GM19043 (cell line): ENCODE data around the gene ABLIM1.

Experiments used
- ATAC-seq: cut with Tn5 transposase; IDR thresholded peaks from one replicate; pipeline ENCODE4 v1.9.1; 2021; ENCODE audit warnings: low read depth; ENCODE audit not compliant: unreplicated experiment

Gene ABLIM1

DNA sequence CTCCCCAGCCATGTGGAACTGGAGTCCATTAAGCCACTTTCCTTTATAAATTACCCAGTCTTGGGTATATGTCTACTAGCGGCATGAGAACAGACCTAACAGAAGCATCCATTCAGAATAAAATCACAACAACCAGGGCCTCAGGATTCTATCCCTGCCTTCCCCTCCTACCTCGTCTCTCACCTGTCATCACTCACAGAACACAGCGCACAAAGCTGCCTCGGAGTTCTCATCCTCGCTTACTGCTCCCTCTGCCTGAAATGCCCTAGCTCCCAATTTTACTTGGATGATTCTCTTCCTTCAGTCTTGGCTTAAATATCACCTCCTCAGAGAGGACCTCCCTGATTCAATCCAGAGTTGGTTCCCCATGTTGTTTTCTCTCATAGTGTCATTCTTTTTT, 183.1 kb downstream of the ABLIM1 start:
- ATAC-seq = no peak

DNA sequence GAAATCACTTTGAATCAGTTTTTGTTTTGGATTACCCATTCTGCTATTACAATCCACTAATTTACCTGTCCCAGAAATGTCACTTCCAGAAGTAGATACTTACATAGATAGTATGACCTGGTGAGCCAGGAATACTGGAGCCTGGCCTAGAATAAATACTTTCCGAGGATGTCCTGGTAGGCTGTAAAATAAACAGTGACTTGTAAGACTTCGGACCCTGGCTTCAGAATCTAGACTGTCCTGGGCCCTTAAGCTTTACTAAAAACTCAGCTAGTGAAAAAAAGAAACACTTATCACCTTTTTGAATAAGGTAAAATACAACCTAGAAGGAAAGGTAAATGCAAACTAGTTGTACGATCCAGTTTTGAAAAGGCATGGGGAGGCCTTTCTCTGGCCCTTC, 184.3 kb downstream of the ABLIM1 start:
- no peak for ATAC-seq

DNA sequence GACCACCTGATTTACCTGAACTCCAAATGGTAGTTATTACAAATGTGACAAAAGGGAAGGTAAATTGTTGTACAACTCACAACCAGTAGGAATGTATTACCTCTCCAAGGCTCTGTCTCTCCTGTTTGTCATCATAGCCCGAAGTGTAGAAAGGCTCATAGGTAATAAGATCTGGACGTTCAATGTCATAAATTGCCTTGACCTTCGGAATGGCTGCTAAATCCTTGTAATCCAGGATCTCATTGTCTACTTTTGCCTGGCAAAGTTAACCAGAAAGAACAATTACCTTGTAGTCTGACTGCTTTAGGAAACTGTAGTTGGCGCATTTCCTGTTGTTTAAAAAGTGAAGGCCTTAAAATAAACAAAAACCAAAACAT, 185.2 kb downstream of the ABLIM1 start:
- ATAC-seq = no peak

DNA sequence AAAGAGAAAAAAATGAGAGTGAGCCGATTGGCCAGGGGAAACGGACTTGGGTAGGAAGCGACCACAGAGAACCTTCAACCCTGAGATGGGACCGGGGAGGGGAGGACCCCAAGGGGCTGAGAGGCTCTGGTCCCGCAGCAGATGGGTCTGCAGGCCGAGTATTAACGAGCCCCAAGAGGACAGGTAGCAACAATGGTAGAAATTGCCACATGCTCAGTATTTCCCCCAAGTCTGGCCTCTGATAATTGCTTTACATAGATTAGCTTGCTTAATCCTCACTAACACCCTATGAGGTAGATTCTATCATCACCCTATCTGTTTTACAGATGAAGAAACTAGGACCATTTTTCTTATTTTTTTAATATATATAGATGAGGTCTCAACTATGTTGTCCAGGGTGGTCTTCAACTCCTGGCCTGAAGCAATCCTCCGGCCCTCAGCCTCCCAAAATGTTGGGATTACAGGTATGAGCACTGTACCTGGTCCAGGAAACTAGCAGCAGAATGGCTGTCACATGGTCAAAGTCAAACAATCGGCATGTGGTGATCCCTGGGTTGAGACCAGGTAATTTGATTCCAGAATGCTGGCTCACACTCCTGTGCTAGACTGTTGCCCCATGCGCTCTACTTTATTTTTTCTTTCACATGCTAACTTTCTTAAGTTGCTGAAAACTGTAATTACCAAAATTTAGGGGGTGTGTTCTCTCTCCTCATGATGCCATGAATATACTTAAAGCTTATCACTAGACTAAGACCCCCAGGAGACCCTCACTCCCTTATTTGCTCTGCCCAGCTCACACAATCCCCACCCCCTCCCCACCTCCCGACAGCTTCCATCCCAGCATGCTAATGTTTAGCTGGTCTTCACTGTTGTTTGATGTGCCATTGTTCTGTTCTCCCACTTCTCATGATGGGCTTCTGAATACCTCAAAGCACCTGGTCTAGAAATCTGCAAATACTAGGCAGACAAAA, 185.9 kb downstream of the ABLIM1 start:
- ATAC-seq = no peak

DNA sequence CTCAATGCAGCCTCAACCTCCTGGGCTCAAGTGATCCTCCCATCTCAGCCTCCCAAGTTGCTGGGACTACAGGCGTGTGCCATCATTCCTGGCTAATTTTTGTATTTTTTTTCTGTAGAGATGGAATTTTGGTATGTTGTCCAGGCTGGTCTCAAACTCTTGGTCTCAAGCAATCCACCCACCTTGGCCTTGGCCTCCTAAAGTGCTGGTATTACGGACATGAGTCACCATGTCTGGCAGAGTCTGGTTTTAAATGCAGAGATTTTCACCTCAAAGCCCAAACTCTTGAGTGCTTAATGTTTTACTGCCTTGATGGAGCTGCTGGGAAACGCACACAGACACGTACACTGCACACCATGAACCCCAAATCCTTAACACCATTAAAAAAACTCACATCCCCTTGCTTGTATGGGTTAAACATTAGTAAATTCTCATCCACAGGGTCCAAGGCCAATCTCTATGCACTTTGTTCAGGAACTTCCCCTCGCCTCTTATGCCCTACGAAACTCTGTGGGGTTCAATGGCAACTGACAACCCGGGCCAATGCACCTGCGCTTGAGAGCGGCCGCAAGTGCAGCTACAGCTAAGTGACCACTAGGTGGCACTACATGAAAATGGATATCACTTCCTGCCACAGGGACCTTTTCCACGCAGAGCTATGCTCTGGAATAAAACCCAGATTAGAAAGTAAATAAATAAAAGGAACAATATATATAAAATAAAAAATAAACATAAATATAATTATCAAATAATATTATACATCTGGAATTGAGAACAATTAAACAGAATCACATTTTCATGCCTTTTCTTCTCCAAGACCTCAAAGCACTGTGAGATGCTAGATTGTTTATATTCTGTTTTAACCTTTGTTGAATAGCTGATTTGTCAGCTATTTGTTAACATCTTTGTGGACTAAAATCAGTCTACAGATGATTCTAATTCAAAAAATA, 186.8 kb downstream of the ABLIM1 start:
- peak; percentile 93 for ATAC-seq

DNA sequence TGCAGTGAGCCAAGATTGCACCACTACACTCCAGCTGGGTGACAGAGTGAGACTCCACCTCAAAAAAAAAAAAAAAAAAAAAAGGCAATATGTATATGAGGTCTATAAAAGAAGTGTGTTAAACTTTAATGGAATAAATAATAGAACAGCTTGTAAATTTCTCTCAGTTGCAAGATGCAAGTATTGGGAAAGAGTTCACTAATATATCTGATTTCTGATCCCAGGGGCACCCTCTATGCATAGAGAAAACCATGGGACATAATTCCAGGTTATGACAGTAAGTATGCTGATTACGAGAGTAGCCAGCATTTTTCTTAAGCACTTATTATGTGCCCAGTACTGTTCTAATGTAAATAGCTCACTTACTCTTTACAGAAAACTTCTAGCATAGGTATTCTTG, 187.7 kb downstream of the ABLIM1 start:
- no peak for ATAC-seq

DNA sequence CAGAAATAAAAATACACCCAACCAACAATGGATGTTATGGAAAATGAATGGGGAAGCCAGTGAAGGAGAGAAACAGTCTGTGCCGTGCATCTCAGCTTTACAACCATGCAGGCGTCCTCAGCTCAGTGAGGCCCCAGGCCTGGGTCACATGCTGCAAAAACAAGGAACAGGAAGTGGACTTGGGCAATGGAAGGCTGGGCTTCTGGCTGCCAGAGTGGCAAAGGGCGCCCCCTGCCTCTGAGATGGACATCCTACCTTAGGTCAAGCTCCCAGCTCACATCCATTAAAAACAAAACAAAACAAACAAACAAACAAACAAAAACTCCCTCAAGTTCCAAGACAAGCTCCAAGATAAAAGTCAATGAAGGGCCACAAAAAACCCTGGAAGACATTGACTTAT, 199.1 kb downstream of the ABLIM1 start:
- ATAC-seq = no peak

DNA sequence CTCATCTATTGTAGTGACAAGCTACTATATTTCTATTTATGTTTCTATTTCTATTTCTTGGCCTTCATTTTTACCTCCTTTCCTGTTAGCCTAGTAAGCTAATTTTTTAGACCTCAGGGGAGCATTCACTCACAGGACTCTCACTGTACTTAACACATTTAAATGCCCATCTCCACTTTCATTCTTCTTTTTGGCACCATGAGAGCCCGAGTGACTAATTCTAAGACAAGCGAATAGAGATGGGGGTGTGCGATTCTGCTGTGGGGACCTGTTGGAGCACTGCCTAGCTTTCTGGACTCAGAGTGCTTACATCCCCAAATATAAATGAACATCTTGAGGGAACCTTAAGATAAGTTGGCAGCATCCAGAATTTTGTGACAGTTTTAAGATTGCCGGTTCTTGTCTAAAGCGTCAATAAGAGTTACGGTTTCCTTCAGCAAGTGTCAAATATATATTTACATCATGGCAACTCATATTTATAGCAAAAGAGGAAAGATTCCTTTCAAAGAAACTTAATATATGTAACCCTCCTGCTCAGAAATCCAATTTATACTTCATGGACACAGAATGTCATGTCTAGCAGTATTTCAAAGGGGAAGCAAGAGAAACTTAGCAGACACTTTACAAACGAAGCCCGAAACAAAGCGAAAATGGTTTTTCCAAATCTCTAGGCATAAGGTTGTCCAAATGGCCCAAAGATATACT, 199.7 kb downstream of the ABLIM1 start:
- no peak for ATAC-seq

DNA sequence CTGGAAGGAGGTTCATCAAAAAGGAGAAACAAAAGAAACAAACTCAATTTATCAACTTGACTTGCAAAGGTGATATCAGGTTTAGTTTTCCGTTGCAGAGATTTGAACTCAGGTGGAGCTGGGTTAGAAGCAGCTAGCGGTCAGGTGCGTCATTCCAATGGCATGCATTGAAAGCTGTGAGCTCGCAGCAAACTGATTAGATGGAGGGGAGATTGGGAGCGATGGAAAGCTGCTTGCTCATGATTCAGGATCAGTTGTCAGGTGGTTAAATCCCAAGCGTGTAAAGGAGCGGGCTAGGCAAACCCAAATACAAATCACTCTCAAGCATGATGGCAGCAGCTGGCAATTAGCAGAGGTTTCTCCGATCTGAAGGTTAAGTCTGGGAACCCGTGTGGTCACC, 204.5 kb downstream of the ABLIM1 start:
- no peak for ATAC-seq

DNA sequence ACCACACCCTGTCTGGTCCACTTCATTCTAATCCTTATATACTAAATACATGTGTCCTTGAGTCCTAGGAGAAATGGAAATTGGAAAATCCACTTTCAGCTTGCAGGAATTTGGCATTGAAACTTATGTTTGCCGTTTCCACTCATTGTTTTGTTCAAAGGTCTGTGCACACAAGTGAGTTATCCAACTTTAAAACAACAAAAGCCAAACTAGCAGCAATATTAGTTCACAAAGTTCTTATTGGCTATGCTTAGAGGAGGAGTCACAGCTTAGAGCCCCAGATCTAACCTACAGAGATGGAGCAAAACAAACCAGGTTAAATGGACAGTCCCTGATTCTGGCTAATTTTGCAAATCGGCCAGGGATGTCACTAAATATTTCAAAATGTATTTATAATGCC, 209.2 kb downstream of the ABLIM1 start:
- no peak for ATAC-seq

DNA sequence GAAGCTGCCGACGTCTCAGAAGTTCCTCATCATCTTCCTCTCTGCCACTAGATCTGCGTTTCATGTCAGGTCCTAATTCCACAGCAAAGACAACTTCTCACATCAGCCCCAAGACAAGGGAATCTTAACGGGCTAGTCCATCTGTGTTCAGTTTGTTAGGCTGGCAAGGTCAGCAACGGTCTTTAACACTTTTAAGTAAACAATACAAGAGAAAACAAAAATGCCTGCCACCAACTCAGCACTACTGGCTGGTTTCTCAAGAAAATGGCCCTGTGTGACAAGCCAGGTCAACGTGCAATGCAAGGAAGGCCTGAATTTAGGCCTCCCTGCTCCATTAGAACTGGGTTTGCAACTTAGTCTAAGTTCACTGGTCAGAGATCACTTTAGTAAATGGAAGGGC, 212.7 kb downstream of the ABLIM1 start:
- no peak for ATAC-seq

DNA sequence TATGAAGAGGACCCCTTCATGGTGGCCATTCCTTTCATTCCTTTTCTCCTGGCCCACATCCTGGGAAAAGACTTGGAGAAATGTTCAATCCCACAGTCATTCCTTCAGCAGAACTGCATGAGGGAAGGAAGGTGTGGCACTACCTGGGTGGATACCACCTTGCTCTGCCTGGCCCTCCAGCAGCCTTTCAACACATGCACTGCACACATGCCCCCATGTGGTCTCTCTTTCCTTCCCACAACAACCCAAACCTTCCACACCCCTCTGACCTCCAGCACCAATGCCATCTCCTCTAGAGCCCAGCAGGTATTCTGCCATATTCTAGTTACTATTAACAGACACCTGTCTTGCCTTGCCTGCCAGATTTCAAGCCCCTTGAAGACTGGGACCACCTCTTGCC, 213.3 kb downstream of the ABLIM1 start:
- ATAC-seq = no peak

DNA sequence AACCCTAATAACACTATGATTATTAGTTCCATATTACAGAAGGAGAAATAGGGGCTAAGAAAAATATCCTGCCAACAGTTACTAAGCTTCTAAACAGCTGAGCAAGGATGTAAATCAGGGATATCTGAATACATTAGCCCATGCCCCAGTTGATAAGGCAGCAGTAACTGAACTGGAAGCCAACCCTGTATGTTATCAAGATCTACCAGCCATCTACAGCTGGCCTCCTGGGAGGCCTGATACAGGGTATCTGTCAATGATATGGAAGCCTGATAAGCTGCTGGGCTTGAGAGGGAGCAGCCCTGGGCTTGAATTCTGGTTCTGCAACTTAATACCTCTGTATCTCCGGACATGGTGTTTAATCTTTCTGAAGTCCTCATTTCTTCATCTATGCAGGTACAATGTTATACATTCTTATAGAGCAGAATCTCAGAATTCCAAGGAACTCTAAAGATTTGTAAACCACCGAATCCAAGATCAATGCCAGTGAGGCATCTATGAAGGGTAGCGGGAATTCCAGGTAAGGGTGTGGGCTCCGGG, 215.9 kb downstream of the ABLIM1 start:
- ATAC-seq = no peak

DNA sequence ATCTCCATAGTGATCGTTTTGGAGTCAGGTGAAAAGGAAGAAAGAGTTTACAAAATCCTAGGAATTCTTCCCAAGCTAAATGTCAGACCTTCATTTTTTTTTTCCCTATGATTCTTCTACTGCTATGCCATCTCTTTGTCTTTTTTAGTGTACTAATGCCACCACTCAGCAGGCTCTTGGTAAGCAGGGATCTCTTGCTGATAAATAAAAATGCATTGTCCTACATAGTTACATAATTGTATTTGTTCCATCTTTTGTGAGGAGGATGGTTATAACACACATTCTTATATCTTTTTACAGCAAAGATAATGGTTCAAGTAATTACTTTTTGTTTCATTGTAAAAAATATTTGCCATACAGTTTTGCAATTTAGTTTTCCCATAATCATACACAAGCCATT, 217.0 kb downstream of the ABLIM1 start:
- ATAC-seq = no peak

DNA sequence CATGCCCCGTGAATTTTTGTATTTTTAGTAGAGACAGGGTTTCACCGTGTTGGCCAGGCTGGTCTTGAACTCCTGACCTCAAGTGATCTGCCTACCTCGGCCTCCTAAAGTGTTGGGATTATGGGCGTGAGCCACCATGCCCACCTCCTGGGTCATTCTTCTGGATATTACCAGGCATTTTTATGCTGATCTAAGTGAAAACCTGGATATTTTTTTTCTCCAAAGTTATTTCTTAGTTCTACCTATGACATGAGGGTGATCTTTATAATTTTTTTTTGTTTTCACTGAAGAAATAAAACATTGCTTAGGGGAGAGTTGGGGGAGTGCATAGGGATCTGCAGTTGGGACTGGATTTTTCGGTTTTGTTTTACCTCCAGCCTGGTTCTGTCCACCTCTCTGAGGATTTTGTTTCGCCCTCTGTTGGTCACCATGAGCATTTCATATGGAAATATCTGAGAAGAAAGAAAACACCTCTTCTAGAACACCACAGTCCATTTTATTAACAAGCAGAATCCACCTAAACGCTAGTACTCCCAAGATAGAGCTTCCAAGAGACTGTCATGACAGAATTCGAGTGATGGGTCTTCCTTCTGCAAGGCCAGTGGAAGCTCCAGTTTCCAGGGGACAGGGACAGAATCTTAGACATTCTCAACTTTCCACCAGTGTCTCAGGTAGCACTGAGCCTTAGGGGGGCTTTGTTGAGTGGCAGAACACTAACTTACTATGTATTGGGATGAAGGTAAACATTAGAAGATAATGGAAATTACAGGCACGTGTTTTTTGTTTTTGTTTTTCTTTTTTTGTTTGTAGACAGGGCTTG, 220.4 kb downstream of the ABLIM1 start:
- ATAC-seq = no peak

DNA sequence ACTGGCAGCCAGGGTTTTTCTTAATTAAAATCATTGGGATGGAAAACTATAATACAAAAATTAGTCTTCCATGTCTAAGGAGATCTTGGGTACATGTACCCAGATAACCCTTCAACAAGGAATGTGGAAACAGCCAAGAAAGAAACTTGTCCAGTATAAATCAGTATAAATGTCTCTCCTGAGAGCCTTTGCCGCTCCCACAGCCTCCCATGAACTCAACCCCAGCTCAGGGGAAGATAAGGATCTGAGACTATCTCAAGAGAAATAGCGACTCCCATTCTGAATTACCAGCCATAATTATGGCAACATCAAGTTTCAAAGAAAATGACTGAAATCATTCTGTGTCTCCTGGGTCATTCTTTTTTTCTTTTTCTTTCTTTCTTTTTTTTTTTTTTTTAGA, 221.1 kb downstream of the ABLIM1 start:
- no peak for ATAC-seq

DNA sequence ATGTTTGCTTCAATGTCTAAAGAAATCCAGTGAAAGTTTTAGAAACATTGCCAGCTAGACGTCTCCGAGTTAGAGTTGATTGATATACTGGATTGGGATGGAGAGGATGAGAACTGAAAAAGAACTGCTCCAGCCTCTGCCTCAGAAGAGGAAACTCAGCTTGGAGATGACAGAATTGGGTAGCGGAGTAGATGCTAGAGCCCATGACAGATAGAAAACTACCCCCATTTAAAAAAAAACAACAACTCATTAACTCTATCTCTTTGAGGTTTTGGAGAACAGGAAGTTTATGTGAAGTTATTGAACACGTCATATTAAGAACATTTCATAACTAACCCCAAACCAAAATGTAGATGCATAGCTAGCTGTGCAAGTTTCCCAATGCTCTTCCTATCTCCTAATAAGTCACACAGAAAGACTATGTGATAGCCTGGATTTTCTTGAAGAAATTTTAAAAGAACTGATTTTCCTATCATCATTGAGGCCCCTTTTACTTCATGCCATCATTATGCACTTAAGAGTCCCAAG, 225.4 kb downstream of the ABLIM1 start:
- no peak for ATAC-seq

DNA sequence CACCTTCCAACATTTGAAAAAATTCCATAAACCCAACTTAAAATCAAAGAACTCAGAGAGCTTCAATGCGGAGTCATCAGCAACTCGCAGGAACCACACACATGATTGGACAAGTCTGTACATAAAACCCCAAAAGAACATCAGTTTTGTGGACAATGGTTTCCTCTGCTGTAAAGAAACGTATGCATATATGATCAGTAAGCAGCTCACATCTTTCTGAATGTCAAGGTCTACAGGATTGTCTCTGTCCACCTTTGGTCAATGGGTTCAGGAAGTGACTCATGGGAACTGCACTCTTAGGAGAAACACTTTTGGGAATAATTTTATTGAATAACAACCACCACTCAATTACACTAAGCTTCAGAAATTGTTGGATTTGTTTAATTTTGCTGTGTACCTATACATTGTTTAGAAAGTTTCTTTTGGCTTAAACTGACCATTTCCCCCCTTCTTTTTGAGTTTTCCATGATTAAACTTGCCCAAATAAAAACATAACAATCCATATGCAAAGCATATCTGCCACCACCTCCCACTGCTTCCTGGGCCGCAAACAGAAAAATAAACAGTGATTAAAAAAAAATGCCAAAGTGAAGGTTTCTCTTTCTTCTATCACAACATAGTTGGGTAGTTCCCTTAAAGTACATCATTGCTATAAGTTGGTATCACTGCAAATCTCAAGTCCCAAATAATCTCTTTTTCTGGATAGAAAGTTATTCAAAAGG, 226.5 kb downstream of the ABLIM1 start:
- ATAC-seq = no peak
